Middle frontal gyrus (tissue), 1 donor: ENCODE data around the gene UPF2.
"Not testable (repeated sequence)": the region's sequence is repeated elsewhere in the genome, so short reads cannot be mapped to it uniquely, and the experiment has no call there.

Experiments
- DNase-seq: peaks from one replicate; pipeline ENCODE4 v3.0.0-alpha.2; 2015; ENCODE audit warnings: low spot score; ENCODE audit errors: extremely low spot score

Gene UPF2, protein sequence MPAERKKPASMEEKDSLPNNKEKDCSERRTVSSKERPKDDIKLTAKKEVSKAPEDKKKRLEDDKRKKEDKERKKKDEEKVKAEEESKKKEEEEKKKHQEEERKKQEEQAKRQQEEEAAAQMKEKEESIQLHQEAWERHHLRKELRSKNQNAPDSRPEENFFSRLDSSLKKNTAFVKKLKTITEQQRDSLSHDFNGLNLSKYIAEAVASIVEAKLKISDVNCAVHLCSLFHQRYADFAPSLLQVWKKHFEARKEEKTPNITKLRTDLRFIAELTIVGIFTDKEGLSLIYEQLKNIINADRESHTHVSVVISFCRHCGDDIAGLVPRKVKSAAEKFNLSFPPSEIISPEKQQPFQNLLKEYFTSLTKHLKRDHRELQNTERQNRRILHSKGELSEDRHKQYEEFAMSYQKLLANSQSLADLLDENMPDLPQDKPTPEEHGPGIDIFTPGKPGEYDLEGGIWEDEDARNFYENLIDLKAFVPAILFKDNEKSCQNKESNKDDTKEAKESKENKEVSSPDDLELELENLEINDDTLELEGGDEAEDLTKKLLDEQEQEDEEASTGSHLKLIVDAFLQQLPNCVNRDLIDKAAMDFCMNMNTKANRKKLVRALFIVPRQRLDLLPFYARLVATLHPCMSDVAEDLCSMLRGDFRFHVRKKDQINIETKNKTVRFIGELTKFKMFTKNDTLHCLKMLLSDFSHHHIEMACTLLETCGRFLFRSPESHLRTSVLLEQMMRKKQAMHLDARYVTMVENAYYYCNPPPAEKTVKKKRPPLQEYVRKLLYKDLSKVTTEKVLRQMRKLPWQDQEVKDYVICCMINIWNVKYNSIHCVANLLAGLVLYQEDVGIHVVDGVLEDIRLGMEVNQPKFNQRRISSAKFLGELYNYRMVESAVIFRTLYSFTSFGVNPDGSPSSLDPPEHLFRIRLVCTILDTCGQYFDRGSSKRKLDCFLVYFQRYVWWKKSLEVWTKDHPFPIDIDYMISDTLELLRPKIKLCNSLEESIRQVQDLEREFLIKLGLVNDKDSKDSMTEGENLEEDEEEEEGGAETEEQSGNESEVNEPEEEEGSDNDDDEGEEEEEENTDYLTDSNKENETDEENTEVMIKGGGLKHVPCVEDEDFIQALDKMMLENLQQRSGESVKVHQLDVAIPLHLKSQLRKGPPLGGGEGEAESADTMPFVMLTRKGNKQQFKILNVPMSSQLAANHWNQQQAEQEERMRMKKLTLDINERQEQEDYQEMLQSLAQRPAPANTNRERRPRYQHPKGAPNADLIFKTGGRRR

GRCh38 chr10:12042797-12043651 lies at the start of gene UPF2:
UPF2 (minus strand) TSS chr10:12042809; CDS start chr10:12035423, 7,386 bp downstream.
- peak; percentile 86 for DNase-seq

DNA sequence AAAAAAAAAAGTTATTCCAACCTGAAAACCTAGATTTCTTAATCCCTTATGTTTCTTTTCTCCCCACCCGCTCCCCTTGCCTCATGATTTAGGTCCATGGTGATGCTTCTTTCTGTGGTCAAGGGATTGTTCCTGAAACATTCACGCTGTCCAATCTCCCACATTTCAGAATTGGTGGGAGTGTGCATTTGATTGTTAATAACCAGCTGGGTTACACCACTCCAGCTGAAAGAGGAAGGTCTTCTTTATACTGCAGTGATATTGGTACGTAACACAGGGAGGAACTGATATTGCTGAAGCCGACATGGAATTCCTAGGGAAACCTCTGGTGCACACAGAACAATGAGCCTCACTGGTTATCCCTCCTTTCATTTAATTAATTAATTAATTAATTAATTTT lies 48.8 kb upstream of the UPF2 start:
- DNase-seq: no peak

GRCh38 chr10:12088919-12089318 lies 46.3 kb upstream of the UPF2 start:
- DNase-seq: no peak

- no peak for DNase-seq
These were observed 39.4 kb upstream of the UPF2 start for GRCh38 chr10:12081879-12082557.

GRCh38 chr10:12081470-12081869 lies 38.9 kb upstream of the UPF2 start:
- DNase-seq: no peak

GRCh38 chr10:12077580-12078180 lies 35.1 kb upstream of the UPF2 start:
- DNase-seq: no peak

GRCh38 chr10:12073526-12073925 lies 30.9 kb upstream of the UPF2 start:
- DNase-seq: no peak

DNA sequence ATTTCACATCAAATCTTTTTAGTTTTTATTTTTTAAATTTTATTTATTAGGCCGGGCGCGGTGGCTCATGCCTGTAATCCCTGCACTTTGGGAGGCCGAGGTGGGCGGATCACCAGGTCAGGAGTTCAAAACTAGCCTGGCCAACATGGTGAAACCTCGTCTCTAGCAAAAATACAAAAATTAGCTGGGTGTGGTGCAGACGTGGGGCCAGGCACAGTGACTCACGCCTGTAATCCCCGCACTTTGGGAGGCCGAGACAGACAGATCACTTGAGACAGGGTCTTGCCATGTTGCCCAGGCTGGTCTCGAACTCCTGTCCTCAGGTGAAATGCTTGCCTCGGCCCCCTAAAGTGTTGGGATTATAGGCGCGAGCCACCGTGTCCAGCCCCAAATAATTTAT lies 28.8 kb upstream of the UPF2 start:
- not testable (repeated sequence) for DNase-seq

- DNase-seq: peak; percentile 94
These were observed 26.1 kb upstream of the UPF2 start, which contains the start of gene DHTKD1 for GRCh38 chr10:12068449-12069269. DHTKD1 (plus strand) TSS chr10:12068954; CDS start chr10:12069034, 80 bp downstream.

DNA sequence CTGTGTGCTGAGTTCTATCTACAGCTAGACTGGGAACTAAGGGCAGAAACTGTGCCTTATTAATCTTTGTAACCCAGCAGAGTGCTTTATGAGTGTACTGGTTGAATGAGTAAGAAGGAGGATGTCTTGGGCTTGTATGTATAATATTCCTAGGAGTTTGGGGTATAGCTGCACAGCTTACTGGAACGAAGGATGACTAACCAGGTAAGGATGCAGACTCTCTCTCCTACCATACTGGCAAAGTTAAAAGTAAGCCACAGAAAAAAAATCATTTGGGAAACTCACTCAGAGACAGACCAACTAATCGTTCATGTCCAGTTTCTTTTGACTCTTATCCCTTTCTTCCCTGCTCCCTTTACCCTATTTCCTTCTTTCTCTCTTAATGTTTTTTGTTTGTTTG lies 24.7 kb upstream of the UPF2 start:
- no peak for DNase-seq

- DNase-seq: no peak
These were observed 20.8 kb upstream of the UPF2 start for GRCh38 chr10:12063483-12063818.

DNA sequence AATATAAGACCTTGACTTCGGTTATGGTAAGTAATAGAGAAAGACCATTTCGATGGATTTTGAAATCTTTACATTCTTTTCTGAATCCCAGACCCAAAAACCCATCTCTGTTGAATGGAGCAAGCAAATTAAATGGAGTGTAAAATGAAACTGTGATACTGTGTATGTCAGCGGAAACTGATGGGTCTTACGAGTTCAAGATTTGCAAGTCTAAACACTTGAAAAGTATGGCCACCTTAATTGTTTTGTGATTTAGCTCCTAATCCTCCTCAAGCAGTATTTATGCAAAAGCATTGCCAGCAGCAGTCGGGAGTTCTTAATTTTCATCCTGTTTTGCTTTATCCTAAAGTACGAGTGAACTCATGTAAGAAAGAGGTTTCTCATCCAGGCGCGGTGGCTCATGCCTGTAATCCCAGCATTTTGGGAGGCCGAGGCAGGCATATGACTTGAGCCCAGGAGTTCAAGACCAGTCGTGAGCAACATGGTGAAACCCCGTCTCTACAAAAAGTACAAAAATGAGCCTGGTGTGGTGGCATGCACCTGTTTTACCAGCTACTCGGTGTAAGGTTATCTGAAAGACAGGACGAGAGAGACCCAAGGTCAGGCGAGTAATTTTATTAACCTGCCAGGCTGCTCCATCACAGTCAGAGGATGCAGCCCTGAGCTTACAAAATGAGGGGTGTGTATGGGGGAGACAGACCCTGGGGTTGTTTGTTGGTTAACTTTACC lies 20.3 kb upstream of the UPF2 start:
- DNase-seq: no peak

- no peak for DNase-seq
These were observed 18.5 kb upstream of the UPF2 start for GRCh38 chr10:12061124-12061523.

- no peak for DNase-seq
These were observed 14.1 kb upstream of the UPF2 start for GRCh38 chr10:12056748-12057147.

GRCh38 chr10:12055732-12056131 lies 13.1 kb upstream of the UPF2 start:
- DNase-seq: no peak

DNA sequence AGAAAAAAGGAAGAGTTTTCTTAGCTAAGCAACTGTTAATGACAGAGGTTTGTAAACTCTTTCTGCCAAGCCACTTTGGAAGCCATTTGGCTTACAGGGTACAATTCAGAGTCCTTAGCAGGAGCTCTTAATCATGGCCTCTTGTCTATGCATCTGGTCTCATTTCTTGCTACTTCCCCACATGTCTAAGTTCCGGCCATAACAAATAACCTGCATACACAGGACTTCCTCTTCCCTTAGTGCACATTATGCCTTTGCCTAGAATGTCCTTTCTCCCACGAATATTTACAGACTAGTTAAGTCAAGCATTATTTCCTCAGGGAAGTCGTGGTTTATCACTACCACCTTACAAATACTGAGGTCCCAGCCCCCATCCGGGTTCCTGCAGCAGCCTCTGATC lies 8.6 kb upstream of the UPF2 start:
- no peak for DNase-seq

GRCh38 chr10:12050528-12050927 lies 7.9 kb upstream of the UPF2 start:
- no peak for DNase-seq

- no peak for DNase-seq
These were observed 5.9 kb upstream of the UPF2 start for GRCh38 chr10:12048547-12048946.
